CD4-positive, alpha-beta T cell (primary cell): ENCODE results near the gene KIF18A. TPM values are rescaled to one million over a fixed set of nuclear protein-coding genes. Genes with fewer than 3 reads are reported as not detected.

Experiments used
- ATAC-seq: fragments of 200-7000 bp; cut with Tn5 transposase; one replicate; pipeline ENCODE4 v1.10.0; 2022; ENCODE audit warnings: mild to moderate bottlenecking; ENCODE audit not compliant: poor library complexity
- CTCF ChIA-PET: fragments of 350-600 bp; sonication (Branson Sonifier 250); formaldehyde crosslinking; loops from one replicate; lab custom pipeline; 2021; ENCODE audit warnings: antibody characterized with exemption, inconsistent platforms; lab: Charles Lee
- POLR2A ChIA-PET: fragments of 350-600 bp; sonication (Branson Sonifier 250); formaldehyde crosslinking; loops from one replicate; lab custom pipeline; 2021; ENCODE audit warnings: antibody characterized with exemption, inconsistent platforms; lab: Charles Lee
- DNase-seq, 14 experiments: peaks; one replicate each; pipeline ENCODE4 v3.0.0-alpha.2; 2013 to 2020; ENCODE audit warnings: mixed read lengths in 2 of 14
- H3K27ac ChIP-seq, 2 donors: one replicate each; pipeline versions ENCODE4 v1.5.1 to v1.7.0; 2013; ENCODE audit warnings: low read length in 2 of 2, low read depth in 1 of 2, mild to moderate bottlenecking in 1 of 2
- H3K27me3 ChIP-seq, 2 experiments: 1 replicate in 1 of 2; 2 replicates in 1 of 2; pipeline versions ENCODE4 v1.6.1 to v1.7.0; 2013; ENCODE audit warnings: low read length in 2 of 2, control low read depth in 1 of 2, mild to moderate bottlenecking in 1 of 2, moderate library complexity in 1 of 2; ENCODE audit not compliant: insufficient read depth in 2 of 2, control insufficient read depth in 1 of 2
- H3K36me3 ChIP-seq: one replicate; pipeline ENCODE4 v1.6.1; 2013; ENCODE audit warnings: low read length, control low read depth; ENCODE audit not compliant: insufficient read depth
- H3K4me1 ChIP-seq: one replicate; pipeline ENCODE4 v1.6.1; 2013; ENCODE audit warnings: low read length, control low read depth; ENCODE audit not compliant: insufficient read depth
- H3K4me3 ChIP-seq: one replicate; pipeline ENCODE4 v1.5.1; 2013; ENCODE audit warnings: mild to moderate bottlenecking, low read length, moderate library complexity
- H3K9me3 ChIP-seq, 2 experiments: 1 replicate in 1 of 2; 2 replicates in 1 of 2; pipeline versions ENCODE4 v1.6.1 to v1.7.0; 2013; ENCODE audit warnings: low read length in 2 of 2, mild to moderate bottlenecking in 2 of 2, control low read depth in 1 of 2, moderate library complexity in 1 of 2; ENCODE audit not compliant: control insufficient read depth in 1 of 2, insufficient read depth in 1 of 2
- H3K27ac Mint-ChIP-seq: one replicate; pipeline ENCODE4 v1.8.0; 2020; ENCODE audit warnings: mixed read lengths
- H3K27me3 Mint-ChIP-seq: one replicate; pipeline ENCODE4 v1.8.0; 2021; ENCODE audit warnings: mixed read lengths
- H3K36me3 Mint-ChIP-seq: one replicate; pipeline ENCODE4 v1.8.0; 2021; ENCODE audit warnings: low read depth, mixed read lengths
- H3K4me1 Mint-ChIP-seq: one replicate; pipeline ENCODE4 v1.8.0; 2021; ENCODE audit warnings: low read depth, mixed read lengths
- H3K4me3 Mint-ChIP-seq: one replicate; pipeline ENCODE4 v1.8.0; 2020; ENCODE audit warnings: mild to moderate bottlenecking, mixed read lengths
- H3K9me3 Mint-ChIP-seq: one replicate; pipeline ENCODE4 v1.8.0; 2020; ENCODE audit warnings: mixed read lengths
- intact Hi-C, 2 experiments: fragments of 100-400 bp; cut with DNase I in 1 of 2; cut with micrococcal nuclease in 1 of 2; formaldehyde crosslinking; loops; one replicate each; pipeline versions ENCODE4 v1.15.1 to v1.9.0; 2023 to 2025; cut with DNase I, micrococcal nuclease
- microRNA-seq: library from miRNA; unstranded; fragments of <30 nt; microRNA quantifications from one replicate; pipeline ENCODE4 v1.2.0, GENCODE V29; 2021; ENCODE audit warnings: borderline microRNAs expressed, borderline replicate concordance
- total RNA-seq, 174 experiments: library from RNA in 2 of 174; stranded (reverse) in 2 of 174; gene quantifications; one replicate each; pipeline ENCODE4 v1.2.3 and lab custom pipeline; 2021 to 2026
- TF ChIP-seq, protein P1 (sequence below): fragments of 200-600 bp; IDR thresholded peaks from one replicate; pipeline ENCODE4 v1.8.0; 2022; ENCODE audit warnings: antibody characterized with exemption, mild to moderate bottlenecking

Gene KIF18A
- total RNA-seq, 2 experiments from 2014 or later: 3.4 to 5.3 TPM

DNA sequence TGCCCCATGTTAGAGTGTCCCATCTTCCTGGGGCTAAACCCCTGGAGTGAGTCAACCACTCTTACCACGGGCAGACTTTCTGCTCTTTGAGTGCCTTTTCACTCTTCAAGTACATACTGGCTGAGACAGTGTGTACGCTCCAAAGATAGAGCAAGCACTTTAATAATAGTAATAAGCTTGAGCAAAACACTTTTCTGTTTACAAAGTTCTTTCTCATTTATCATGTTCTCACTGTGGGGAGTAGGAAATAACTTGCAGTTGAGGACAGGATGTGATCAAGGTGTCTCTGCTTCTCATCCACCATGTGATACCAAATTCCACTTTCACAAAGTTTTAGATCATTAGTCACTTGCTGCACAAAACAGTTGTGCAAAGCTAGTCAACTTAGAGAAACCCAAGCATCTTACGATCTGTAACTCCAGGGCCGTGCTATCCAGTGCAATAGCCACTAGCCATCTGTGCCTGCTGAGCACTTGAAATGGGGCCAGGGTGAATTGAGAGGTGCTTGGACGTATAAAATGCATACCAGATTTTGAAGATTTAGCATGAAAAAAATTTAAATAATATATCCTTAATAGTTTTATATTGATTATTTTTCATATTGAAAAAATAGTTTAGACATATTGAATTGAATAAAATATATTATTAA, 135.3 kb downstream of the KIF18A start:
- Histone ChIP-seq H3K36me3 (no peaks in the 10 kb centered on the region), H3K27ac (no peak overlapping the region), H3K27me3 (no peaks in the 10 kb centered on the region), H3K4me1 (no peaks in the 10 kb centered on the region), H3K9me3 (no peaks in the 10 kb centered on the region), H3K4me3 (no peak overlapping the region)
- no peak overlapping the region for H3K4me3 Mint-ChIP-seq
- intact Hi-C loops: no loop called here
- H3K4me1 Mint-ChIP-seq: no peaks in the 10 kb centered on the region
- H3K9me3 Mint-ChIP-seq: no peaks in the 10 kb centered on the region
- POLR2A ChIA-PET: no interaction called here
- no peak for ATAC-seq
- TF ChIP-seq, protein P1, sequence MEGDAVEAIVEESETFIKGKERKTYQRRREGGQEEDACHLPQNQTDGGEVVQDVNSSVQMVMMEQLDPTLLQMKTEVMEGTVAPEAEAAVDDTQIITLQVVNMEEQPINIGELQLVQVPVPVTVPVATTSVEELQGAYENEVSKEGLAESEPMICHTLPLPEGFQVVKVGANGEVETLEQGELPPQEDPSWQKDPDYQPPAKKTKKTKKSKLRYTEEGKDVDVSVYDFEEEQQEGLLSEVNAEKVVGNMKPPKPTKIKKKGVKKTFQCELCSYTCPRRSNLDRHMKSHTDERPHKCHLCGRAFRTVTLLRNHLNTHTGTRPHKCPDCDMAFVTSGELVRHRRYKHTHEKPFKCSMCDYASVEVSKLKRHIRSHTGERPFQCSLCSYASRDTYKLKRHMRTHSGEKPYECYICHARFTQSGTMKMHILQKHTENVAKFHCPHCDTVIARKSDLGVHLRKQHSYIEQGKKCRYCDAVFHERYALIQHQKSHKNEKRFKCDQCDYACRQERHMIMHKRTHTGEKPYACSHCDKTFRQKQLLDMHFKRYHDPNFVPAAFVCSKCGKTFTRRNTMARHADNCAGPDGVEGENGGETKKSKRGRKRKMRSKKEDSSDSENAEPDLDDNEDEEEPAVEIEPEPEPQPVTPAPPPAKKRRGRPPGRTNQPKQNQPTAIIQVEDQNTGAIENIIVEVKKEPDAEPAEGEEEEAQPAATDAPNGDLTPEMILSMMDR: no peak
- CTCF ChIA-PET: no interaction called here
- DNase-seq: no peak
- no peaks in the 10 kb centered on the region for H3K36me3 Mint-ChIP-seq
- H3K27ac Mint-ChIP-seq: no peak overlapping the region
- H3K27me3 Mint-ChIP-seq: no peaks in the 10 kb centered on the region

DNA sequence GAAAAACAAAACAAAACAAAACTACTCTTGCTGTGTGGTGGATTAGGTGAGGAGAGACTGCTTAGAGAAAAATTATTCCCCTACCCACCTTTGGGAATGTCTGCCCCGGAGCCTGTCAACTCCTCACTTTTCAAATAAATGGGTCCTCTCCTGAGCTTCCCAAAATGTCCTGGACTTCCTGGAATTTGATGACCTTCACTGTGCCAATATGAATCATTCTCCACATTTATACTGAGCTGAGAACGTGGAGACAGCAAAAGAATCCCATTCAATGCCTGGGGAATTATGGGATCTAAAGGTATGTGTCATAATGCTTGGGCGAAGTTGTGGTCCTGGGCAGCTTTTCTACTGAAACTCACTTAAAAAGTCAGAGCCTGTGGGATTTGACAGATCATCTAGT, 136.8 kb downstream of the KIF18A start:
- Histone ChIP-seq H3K27ac (no peak overlapping the region), H3K4me1 (no peaks in the 10 kb centered on the region), H3K27me3 (no peaks in the 10 kb centered on the region), H3K4me3 (no peak overlapping the region), H3K36me3 (no peaks in the 10 kb centered on the region), H3K9me3 (no peaks in the 10 kb centered on the region)
- intact Hi-C loops: no loop called here
- ChIA-PET CTCF (no interaction called here), POLR2A (no interaction called here)
- TF ChIP-seq, protein P1: no peak
- Mint-ChIP-seq H3K36me3 (no peaks in the 10 kb centered on the region), H3K27ac (no peak overlapping the region), H3K9me3 (no peaks in the 10 kb centered on the region), H3K4me3 (no peak overlapping the region), H3K27me3 (no peaks in the 10 kb centered on the region), H3K4me1 (no peaks in the 10 kb centered on the region)
- ATAC-seq (no peak), DNase-seq (no peak)

Small RNA genes within 50 kb of the gene (microRNA-seq; reads per million reads assigned to microRNA genes)
- gene MIR610: not detected

Other genes with a start within 250 kb of the KIF18A start
- gene METTL15, start 232 bp upstream of the KIF18A start, total RNA-seq: 1 to 10 TPM; 3.5 to 4.4 TPM